WERI-Rb-1 (cell line): ENCODE data around the gene WSCD1.
A peak's percentile ranks its signal among the peaks of the same experiment; 100 is the strongest.

Source experiments
- DNase-seq: peaks from one replicate; pipeline ENCODE4 v3.0.0-alpha.2; 2020
- H3K27ac ChIP-seq: fragments of 250-450 bp; sonication (Bioruptor Pico); 2 replicates; pipeline ENCODE4 v1.5.1; 2020; ENCODE audit warnings: mild to moderate bottlenecking, moderate library complexity
- H3K27me3 ChIP-seq: fragments of 250-450 bp; sonication (Bioruptor Pico); 2 replicates; pipeline ENCODE4 v1.5.1; 2021; ENCODE audit warnings: mild to moderate bottlenecking, low read depth, moderate library complexity; ENCODE audit not compliant: insufficient read depth, severe bottlenecking
- H3K36me3 ChIP-seq: fragments of 250-450 bp; sonication (Bioruptor Pico); 2 replicates; pipeline ENCODE4 v1.5.1; 2020; ENCODE audit warnings: mild to moderate bottlenecking, moderate library complexity
- H3K4me3 ChIP-seq: 2 replicates; pipeline ENCODE4 v1.5.1; 2011; ENCODE audit warnings: low read depth, mild to moderate bottlenecking, control low read depth, low read length
- H3K9me3 ChIP-seq: fragments of 250-450 bp; sonication (Bioruptor Pico); 2 replicates; pipeline ENCODE4 v1.5.1; 2021; ENCODE audit warnings: mild to moderate bottlenecking, moderate library complexity; ENCODE audit not compliant: severe bottlenecking
- CTCF ChIP-seq: IDR thresholded peaks from 2 replicates; pipeline ENCODE4 v1.5.1; 2011; ENCODE audit warnings: low read depth, mild to moderate bottlenecking, control low read depth, inconsistent platforms, low read length

WSCD1 gene

GRCh38 chr17:6070913-6071511, 833 bp downstream of the WSCD1 start:
- DNase-seq: peak; percentile 35
- TF ChIP-seq CTCF: no peak
- H3K4me3 ChIP-seq: peak overlapping the region; percentile 94

GRCh38 chr17:6071528-6072065, 1.4 kb downstream of the WSCD1 start:
- H3K4me3 ChIP-seq: peak overlapping the region; percentile 94
- H3K27me3 ChIP-seq: no peaks in the 10 kb centered on the region
- peak overlapping the region; percentile 90 for H3K27ac ChIP-seq
- DNase-seq: no peak
- no peaks in the 10 kb centered on the region for H3K9me3 ChIP-seq
- H3K36me3 ChIP-seq: peaks cover 54% of the 10 kb centered on the region
- TF ChIP-seq CTCF: no peak

More at GRCh38 chr17:6070913-6071511, 833 bp downstream of the WSCD1 start:
- no peaks in the 10 kb centered on the region for H3K9me3 ChIP-seq
- H3K36me3 ChIP-seq: peaks cover 48% of the 10 kb centered on the region
- H3K27ac ChIP-seq: peak overlapping the region; percentile 90
- no peaks in the 10 kb centered on the region for H3K27me3 ChIP-seq

DNA sequence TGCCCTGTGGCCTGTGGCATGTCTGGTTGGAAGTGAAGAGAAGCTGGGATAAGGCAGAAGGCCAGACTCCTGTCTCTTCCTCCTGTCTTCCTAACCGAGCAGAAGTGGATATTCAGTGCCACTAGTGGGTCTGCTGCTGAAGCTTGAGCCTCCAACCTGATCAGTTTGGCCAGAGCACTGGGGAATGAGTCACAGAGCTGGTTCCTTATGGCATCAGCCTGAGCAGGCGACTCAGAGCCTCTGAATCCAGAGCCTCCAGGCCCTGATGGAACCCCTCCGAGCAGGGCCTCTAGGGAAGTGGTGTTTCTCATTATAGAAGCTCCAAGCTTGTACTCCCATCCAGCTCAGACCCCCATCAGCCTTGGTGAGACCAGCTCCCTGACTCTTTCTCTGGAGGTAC, 2.0 kb downstream of the WSCD1 start:
- H3K36me3 ChIP-seq: peaks cover 57% of the 10 kb centered on the region
- H3K27me3 ChIP-seq: no peaks in the 10 kb centered on the region
- H3K4me3 ChIP-seq: peak overlapping the region; percentile 94

DNA sequence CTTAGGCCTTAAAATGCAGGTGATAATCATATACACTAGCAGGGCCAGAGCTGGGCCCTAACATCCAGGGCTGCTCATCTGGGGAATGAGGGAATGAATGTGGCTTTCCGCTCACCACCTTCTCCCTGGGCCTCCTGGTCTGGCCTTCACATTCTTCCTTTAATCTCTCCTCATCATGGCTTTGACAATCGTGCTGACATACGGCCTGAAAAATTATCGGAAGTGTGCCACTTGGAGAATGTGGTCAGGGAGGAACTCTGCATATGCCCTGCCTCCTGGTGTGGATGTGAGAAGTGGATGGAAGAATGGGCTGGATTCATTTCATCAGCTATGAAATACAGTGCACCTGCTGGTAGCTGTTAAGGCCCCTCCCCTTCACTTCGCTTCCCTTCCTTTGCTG, 2.4 kb downstream of the WSCD1 start:
- H3K27ac ChIP-seq: peak overlapping the region; percentile 90
- H3K36me3 ChIP-seq: peaks cover 62% of the 10 kb centered on the region
- H3K27me3 ChIP-seq: no peaks in the 10 kb centered on the region
- no peak for DNase-seq
- no peaks in the 10 kb centered on the region for H3K9me3 ChIP-seq
- TF ChIP-seq CTCF: no peak
- peak overlapping the region; percentile 94 for H3K4me3 ChIP-seq

More for the DNA sequence above, 2.0 kb downstream of the WSCD1 start:
- peak overlapping the region; percentile 90 for H3K27ac ChIP-seq
- no peaks in the 10 kb centered on the region for H3K9me3 ChIP-seq
- DNase-seq: no peak
- no peak for TF ChIP-seq CTCF

DNA sequence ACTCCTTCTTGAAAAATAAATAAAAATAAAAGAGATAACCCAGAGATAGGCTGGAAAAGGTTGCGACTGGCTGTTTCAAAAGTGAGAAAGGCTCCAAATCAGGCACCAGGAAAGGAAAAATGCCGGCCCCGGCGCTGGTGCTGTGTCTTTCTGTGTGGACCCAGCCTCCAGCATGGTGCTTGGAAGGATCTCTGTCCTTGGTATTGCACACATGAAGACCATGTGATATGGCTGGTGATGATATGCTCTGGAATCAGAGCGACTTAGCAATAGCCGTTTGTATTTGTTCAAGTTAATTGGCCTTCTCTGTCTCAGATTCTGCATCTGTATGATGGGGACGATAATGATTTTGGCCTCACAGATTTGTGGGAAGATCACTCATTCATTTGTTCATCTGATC, 3.4 kb downstream of the WSCD1 start:
- no peaks in the 10 kb centered on the region for H3K9me3 ChIP-seq
- peak overlapping the region; percentile 90 for H3K27ac ChIP-seq
- no peak for TF ChIP-seq CTCF
- no peak overlapping the region for H3K4me3 ChIP-seq
- H3K27me3 ChIP-seq: no peaks in the 10 kb centered on the region
- H3K36me3 ChIP-seq: peaks cover 63% of the 10 kb centered on the region
- DNase-seq: no peak

DNA sequence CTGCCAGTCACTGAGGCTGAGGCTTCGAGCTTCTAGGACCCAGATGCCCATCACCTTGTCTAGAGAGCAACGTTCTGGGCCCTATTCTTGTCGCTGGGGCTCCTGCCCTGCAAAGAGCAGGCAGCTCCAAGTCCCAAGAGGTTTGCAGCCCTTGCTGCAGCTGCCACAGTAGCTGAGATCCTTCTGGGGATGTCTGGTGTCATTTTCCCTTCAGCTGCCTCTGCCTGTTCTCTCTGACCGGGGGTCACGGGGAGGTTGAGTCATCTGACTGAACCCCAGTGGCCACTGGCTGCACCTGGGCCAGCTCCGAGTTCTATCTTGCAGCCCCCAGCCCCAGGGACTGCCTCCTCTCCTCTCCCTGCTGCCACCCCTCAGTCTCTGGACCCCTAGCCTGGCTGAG, 4.9 kb downstream of the WSCD1 start:
- no peak for DNase-seq
- Histone ChIP-seq H3K27me3 (no peaks in the 10 kb centered on the region), H3K27ac (peak overlapping the region; percentile 90), H3K4me3 (no peak overlapping the region), H3K36me3 (peaks cover 67% of the 10 kb centered on the region), H3K9me3 (no peaks in the 10 kb centered on the region)
- no peak for TF ChIP-seq CTCF
